ENCODE data around the gene ADAMTS2. TPM values are rescaled to one million over a fixed set of nuclear protein-coding genes. Genes with fewer than 3 reads are reported as not detected.

ADAMTS2 gene
- polyA plus RNA-seq, 3 donors: 0.74 to 2.3 TPM; not detected in 1

DNA sequence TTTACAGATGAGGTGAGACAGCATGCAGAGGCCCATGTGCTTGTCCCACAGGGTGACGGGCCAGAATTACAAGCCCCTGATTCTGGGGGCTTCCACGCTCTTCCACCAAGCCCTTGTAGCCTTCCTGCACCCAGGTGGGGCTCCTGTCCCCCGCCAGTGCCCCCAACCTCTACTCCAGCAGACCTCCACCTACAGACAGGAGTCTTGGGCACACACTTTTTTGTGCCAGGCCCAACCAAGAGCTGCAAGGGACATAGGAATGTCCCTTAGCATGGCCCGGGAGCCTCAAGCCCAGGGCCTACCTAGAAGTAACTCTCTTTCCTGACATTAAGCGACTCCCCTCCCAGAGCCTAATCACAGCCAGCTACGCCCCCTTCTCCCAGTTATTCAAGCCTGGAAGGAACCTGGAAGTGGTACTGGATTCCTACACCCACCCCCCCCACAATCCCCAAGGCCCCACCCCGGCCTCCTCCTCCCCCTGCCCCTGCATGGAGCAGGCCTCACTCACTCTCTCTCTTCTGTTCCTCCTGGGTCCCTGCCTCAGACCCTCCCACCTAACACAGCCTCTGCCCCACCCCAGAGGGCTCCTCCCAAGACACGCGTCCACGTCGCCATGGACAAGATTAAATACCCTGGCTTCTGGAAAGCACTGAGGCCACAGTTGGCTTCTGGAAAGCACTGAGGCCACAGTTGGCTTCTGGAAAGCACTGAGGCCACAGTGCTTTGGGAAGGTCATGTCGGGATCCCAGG is 30.5 kb downstream of the ADAMTS2 start:
- 91% methylated on average over 10 of the region's 12 CpGs for WGBS (ENCODE audit: insufficient coverage)
- Histone ChIP-seq H2AFZ (ENCODE audit: insufficient read depth, low read depth, low read length, poor library complexity, severe bottlenecking) (no peak overlapping the region), H3K9me3 (replicated peaks in 1 of 2; ENCODE audit: control insufficient read depth in 1 of 2, insufficient read depth in 1 of 2, low read length in 2 of 2) (peaks cover 0 to 4% of the 10 kb centered on the region in 2 donors), H3K36me3 (replicated peaks in 1 of 2; ENCODE audit: control insufficient read depth in 1 of 2, insufficient read depth in 2 of 2, low read length in 2 of 2) (no peaks in the 10 kb centered on the region), H3K27me3 (ENCODE audit: control insufficient read depth in 2 of 2, insufficient read depth in 2 of 2, low read length in 2 of 2) (no peaks in the 10 kb centered on the region), H3K9ac (ENCODE audit: insufficient read depth, low read length, poor library complexity, severe bottlenecking) (no peak overlapping the region), H3K4me2 (replicated peaks; ENCODE audit: extremely low read depth, low read length, poor library complexity, severe bottlenecking) (no peak overlapping the region), H3K4me1 (ENCODE audit: control insufficient read depth in 1 of 2, insufficient read depth in 2 of 2, low read length in 2 of 2) (no peaks in the 10 kb centered on the region), H3K4me3 (replicated peaks in 1 of 3; ENCODE audit: low read depth in 2 of 3, low read length in 3 of 3) (no peak overlapping the region), H3K27ac (ENCODE audit: low read depth in 1 of 2, low read length in 2 of 2) (no peak overlapping the region), H3K79me2 (ENCODE audit: insufficient read depth, low read length) (no peaks in the 10 kb centered on the region), H4K20me1 (ENCODE audit: insufficient read depth, low read length) (no peaks in the 10 kb centered on the region)
- peak overlapping the region in 1 of 7 donors; percentile 75 for H3K27ac Mint-ChIP-seq
- TF ChIP-seq, protein P1, sequence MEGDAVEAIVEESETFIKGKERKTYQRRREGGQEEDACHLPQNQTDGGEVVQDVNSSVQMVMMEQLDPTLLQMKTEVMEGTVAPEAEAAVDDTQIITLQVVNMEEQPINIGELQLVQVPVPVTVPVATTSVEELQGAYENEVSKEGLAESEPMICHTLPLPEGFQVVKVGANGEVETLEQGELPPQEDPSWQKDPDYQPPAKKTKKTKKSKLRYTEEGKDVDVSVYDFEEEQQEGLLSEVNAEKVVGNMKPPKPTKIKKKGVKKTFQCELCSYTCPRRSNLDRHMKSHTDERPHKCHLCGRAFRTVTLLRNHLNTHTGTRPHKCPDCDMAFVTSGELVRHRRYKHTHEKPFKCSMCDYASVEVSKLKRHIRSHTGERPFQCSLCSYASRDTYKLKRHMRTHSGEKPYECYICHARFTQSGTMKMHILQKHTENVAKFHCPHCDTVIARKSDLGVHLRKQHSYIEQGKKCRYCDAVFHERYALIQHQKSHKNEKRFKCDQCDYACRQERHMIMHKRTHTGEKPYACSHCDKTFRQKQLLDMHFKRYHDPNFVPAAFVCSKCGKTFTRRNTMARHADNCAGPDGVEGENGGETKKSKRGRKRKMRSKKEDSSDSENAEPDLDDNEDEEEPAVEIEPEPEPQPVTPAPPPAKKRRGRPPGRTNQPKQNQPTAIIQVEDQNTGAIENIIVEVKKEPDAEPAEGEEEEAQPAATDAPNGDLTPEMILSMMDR (IDR thresholded peaks at IDR 0.05): no peak
- H3K36me3 Mint-ChIP-seq: no peaks in the 10 kb centered on the region
- intact Hi-C loops (cut with micrococcal nuclease): no loop called here
- no peak for DNase-seq
- H3K4me3 Mint-ChIP-seq: no peak overlapping the region
- H3K9me3 Mint-ChIP-seq: peaks cover 0 to 19% (median 7%) of the 10 kb centered on the region in 7 donors
- H3K4me1 Mint-ChIP-seq: no peaks in the 10 kb centered on the region
- peaks cover 2 to 4% (median 3%) of the 10 kb centered on the region in 3 donors for H3K27me3 Mint-ChIP-seq (ENCODE audit: low read depth in 3 of 3)

DNA sequence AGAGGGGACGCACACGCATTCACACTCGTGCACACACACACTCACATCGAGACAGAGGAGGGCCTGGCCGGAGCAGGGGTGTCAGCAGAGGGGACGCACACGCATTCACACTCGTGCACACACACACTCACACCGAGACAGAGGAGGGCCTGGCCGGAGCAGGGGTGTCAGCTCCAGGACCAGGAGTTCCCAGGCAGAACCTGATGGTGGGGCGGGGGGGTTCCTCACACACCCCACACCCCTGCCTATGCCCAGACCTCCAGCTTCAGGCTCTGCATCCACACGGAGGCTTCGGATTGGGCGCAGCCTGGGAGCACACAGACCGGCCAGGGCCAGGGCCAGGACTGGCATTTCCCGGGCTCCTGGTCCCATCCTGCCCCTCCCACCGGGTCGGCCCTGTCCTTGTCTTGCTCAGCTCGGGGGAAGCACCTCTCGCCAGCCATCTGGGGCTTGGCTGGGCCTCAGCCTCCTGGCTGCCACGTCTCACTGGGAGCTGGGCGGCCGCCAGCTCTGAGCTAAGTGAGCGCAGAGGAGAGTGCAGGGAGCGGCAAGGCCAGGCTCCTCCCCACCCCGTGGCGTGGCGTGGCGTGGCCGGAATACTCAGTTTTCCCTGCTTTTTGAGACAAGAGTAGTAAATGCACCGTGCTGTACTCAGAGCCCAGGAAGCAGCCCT is 31.3 kb downstream of the ADAMTS2 start:
- no peaks in the 10 kb centered on the region for H3K4me1 ChIP-seq (ENCODE audit: control insufficient read depth in 1 of 2, insufficient read depth in 2 of 2, low read length in 2 of 2)
- intact Hi-C loops (cut with micrococcal nuclease): no loop called here
- DNase-seq: no peak

More for the DNA sequence above, 31.3 kb downstream of the ADAMTS2 start:
- Mint-ChIP-seq H3K36me3 (no peaks in the 10 kb centered on the region), H3K4me3 (no peak overlapping the region), H3K9me3 (peaks cover 0 to 16% (median 7%) of the 10 kb centered on the region in 7 donors), H3K4me1 (no peaks in the 10 kb centered on the region), H3K27ac (no peak overlapping the region), H3K27me3 (ENCODE audit: low read depth in 3 of 3) (peaks cover 0 to 4% (median 3%) of the 10 kb centered on the region in 3 donors)
- Histone ChIP-seq H3K27me3 (ENCODE audit: control insufficient read depth in 2 of 2, insufficient read depth in 2 of 2, low read length in 2 of 2) (no peaks in the 10 kb centered on the region), H2AFZ (ENCODE audit: insufficient read depth, low read depth, low read length, poor library complexity, severe bottlenecking) (no peak overlapping the region), H3K9ac (ENCODE audit: insufficient read depth, low read length, poor library complexity, severe bottlenecking) (no peak overlapping the region), H3K36me3 (replicated peaks in 1 of 2; ENCODE audit: control insufficient read depth in 1 of 2, insufficient read depth in 2 of 2, low read length in 2 of 2) (no peaks in the 10 kb centered on the region), H3K27ac (ENCODE audit: low read depth in 1 of 2, low read length in 2 of 2) (no peak overlapping the region), H3K4me2 (replicated peaks; ENCODE audit: extremely low read depth, low read length, poor library complexity, severe bottlenecking) (no peak overlapping the region), H3K4me3 (replicated peaks in 1 of 3; ENCODE audit: low read depth in 2 of 3, low read length in 3 of 3) (no peak overlapping the region), H3K9me3 (replicated peaks in 1 of 2; ENCODE audit: control insufficient read depth in 1 of 2, insufficient read depth in 1 of 2, low read length in 2 of 2) (peaks cover 0 to 4% of the 10 kb centered on the region in 2 donors), H4K20me1 (ENCODE audit: insufficient read depth, low read length) (no peaks in the 10 kb centered on the region), H3K79me2 (ENCODE audit: insufficient read depth, low read length) (no peaks in the 10 kb centered on the region)
- TF ChIP-seq, protein P1 (IDR thresholded peaks at IDR 0.05): no peak
- WGBS (ENCODE audit: insufficient coverage): 92% methylated on average over 26 of the region's 31 CpGs
